Fibroblast of skin of right biceps (primary cell): ENCODE measurements around the gene SPINK7.
"Not testable (repeated sequence)": the region's sequence is repeated elsewhere in the genome, so short reads cannot be mapped to it uniquely, and the experiment has no call there.

Experiments used
- DNase-seq: peaks from one replicate; pipeline ENCODE4 v3.0.0-alpha.2; 2013

Gene SPINK7

GRCh38 chr5:148312153-148312552 is at the start of gene SPINK7:
Gene SPINK7 (plus strand): TSS chr5:148312423. CDS start chr5:148312484, 61 bp downstream.
- no peak for DNase-seq

- no peak for DNase-seq
Observed at GRCh38 chr5:148267962-148268361, 44.3 kb upstream of the SPINK7 start.

GRCh38 chr5:148268566-148268965 is 43.7 kb upstream of the SPINK7 start, which contains the start of gene SPINK13:
Gene SPINK13 (plus strand): TSS chr5:148268794. CDS start chr5:148270073, 1,279 bp downstream.
- DNase-seq: peak; percentile 2

- DNase-seq: not testable (repeated sequence)
Observed at GRCh38 chr5:148275129-148275528, 37.1 kb upstream of the SPINK7 start.

GRCh38 chr5:148280893-148281292 is 31.3 kb upstream of the SPINK7 start:
- DNase-seq: not testable (repeated sequence)

- DNase-seq: not testable (repeated sequence)
Observed at GRCh38 chr5:148281336-148281735, 30.9 kb upstream of the SPINK7 start.

GRCh38 chr5:148290271-148291195 is 21.7 kb upstream of the SPINK7 start:
- DNase-seq: no peak

GRCh38 chr5:148297731-148298130 is 14.5 kb upstream of the SPINK7 start:
- DNase-seq: no peak

- no peak for DNase-seq
Observed at GRCh38 chr5:148306446-148306845, 5.8 kb upstream of the SPINK7 start.

GRCh38 chr5:148309019-148309418 is 3.2 kb upstream of the SPINK7 start:
- no peak for DNase-seq

- no peak for DNase-seq
Observed at GRCh38 chr5:148309746-148310145, 2.5 kb upstream of the SPINK7 start.

GRCh38 chr5:148311484-148311883 is 739 bp upstream of the SPINK7 start:
- DNase-seq: no peak

- DNase-seq: no peak
Observed at GRCh38 chr5:148314187-148314586, 2.0 kb downstream of the SPINK7 start.

GRCh38 chr5:148314731-148315130 is 2.5 kb downstream of the SPINK7 start:
- no peak for DNase-seq

GRCh38 chr5:148320011-148320963 is 8.1 kb downstream of the SPINK7 start:
- not testable (repeated sequence) for DNase-seq

- no peak for DNase-seq
Observed at GRCh38 chr5:148333262-148333849, 21.1 kb downstream of the SPINK7 start.

- DNase-seq: no peak
Observed at GRCh38 chr5:148335259-148335658, 23.0 kb downstream of the SPINK7 start, which contains the start of gene SPINK9. Gene SPINK9 (plus strand): TSS chr5:148335559. CDS start chr5:148335614, 55 bp downstream.

- DNase-seq: no peak
Observed at GRCh38 chr5:148336704-148337435, 24.6 kb downstream of the SPINK7 start.

- no peak for DNase-seq
Observed at GRCh38 chr5:148342371-148343045, 30.3 kb downstream of the SPINK7 start.

- no peak for DNase-seq
Observed at GRCh38 chr5:148343046-148343407, 30.8 kb downstream of the SPINK7 start.
